ENCODE measurements around the gene B4GALNT4.
"Not testable (repeated sequence)": the region's sequence is repeated elsewhere in the genome, so short reads cannot be mapped to it uniquely, and the experiment has no call there.

Gene B4GALNT4

GRCh38 chr11:424766-425165, 55.5 kb downstream of the B4GALNT4 start:
- DNase-seq, result not testable (repeated sequence)

- DNase-seq, result no peak
Observed at GRCh38 chr11:425301-425700, 56.0 kb downstream of the B4GALNT4 start.

DNA sequence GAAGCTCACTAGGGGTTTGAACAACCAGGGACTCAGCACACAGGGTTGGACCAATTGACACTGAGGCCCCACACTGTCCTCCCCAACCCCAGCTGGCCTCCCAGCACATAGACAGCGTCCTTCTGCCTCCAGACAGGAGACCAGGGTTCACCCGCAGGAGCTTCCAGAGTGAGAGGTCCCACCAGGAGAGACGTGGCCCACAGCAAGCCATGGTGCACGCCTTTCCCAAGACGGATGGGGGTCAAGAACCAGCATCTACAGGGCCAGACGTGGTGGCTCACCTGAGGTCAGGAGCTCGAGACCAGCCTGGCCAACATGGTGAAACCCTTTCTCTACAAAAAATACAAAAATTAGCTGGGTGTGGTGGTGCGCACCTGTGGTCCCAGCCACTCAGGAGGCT, 57.6 kb downstream of the B4GALNT4 start:
- DNase-seq, result no peak

- DNase-seq, result no peak
Observed at GRCh38 chr11:428295-428694, 59.0 kb downstream of the B4GALNT4 start.

DNA sequence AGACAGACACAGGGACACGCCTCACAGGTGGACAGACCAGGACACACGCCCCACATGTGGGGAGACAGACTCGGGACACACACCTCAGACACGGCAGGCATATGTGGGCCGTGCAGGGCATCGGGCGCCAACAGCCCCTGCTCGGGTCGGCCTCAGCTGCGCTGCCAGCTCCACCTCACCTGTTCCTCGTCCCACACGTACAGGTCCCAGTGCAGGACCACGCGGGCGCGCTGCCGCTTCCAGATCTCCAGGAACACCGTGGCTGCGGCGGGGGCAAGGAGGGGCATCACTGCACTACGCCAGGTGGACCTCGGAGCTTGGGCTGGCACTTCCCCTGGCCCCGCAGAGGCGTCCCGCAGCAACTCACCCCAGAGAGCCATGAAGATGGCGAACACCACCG, 60.1 kb downstream of the B4GALNT4 start:
- no peak for DNase-seq

DNA sequence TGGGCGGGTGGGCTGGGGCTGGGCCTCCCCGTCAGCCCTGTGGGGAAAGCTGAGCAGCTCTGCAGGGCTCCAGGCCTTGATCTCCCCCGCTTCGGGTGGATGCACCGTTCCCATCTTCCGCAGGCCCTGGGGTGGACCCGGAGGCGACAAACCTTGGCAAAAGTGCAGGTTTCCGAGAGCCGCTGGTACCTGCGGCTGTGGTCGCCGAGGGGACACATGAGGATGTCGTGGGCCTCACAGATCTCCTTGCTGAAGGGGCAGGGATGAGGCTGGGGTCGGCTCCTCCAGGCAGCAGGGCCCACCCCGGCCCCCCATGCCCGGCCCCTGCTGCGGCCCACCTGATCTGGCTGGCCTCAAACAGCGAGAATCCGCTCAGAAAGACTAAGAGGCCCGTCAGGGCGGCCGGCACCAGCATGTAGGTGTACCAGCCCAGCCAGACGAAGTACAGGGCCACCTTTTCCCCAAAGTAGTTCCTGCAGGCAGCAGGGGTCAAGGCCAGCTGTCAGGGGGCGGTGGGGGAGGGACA, 60.7 kb downstream of the B4GALNT4 start:
- DNase-seq, result no peak

Measured in NCI-H2227 treated with DMSO at 0.1 percent for 48 hours (cell line).